HG02943 (cell line): ENCODE data around the gene ABCC5.
A peak's percentile ranks its signal among the peaks of the same experiment; 100 is the strongest.
"Not testable (repeated sequence)": the region's sequence is repeated elsewhere in the genome, so short reads cannot be mapped to it uniquely, and the experiment has no call there.

Experiments
- ATAC-seq: cut with Tn5 transposase; IDR thresholded peaks from one replicate; pipeline ENCODE4 v1.9.1; 2021; ENCODE audit warnings: mild to moderate bottlenecking, low read depth, moderate library complexity; ENCODE audit not compliant: unreplicated experiment

The ABCC5 gene

GRCh38 chr3:183898028-183898431 lies 119.7 kb downstream of the ABCC5 start:
- ATAC-seq: no peak

GRCh38 chr3:183897606-183898005 lies 120.1 kb downstream of the ABCC5 start:
- ATAC-seq: no peak

- ATAC-seq: no peak
Measured at GRCh38 chr3:183896610-183897009, 121.1 kb downstream of the ABCC5 start.

GRCh38 chr3:183896184-183896583 lies 121.5 kb downstream of the ABCC5 start:
- ATAC-seq: no peak

GRCh38 chr3:183895774-183896173 lies 121.9 kb downstream of the ABCC5 start:
- no peak for ATAC-seq

GRCh38 chr3:183895296-183895695 lies 122.4 kb downstream of the ABCC5 start:
- no peak for ATAC-seq

GRCh38 chr3:183892610-183893214 lies 125.0 kb downstream of the ABCC5 start:
- ATAC-seq: no peak

GRCh38 chr3:183885766-183886165 lies 131.9 kb downstream of the ABCC5 start:
- ATAC-seq: no peak

- ATAC-seq: peak; percentile 99
Measured at GRCh38 chr3:183884427-183885296, 133.0 kb downstream of the ABCC5 start, which contains the start of gene PARL. TSS of gene PARL (minus strand) at chr3:183884880. CDS start at chr3:183884846, 34 bp downstream.

- ATAC-seq: no peak
Measured at GRCh38 chr3:183884097-183884426, 133.6 kb downstream of the ABCC5 start.

GRCh38 chr3:183883291-183884096 lies 134.2 kb downstream of the ABCC5 start:
- ATAC-seq: no peak

GRCh38 chr3:183880121-183880520 lies 137.6 kb downstream of the ABCC5 start:
- ATAC-seq: no peak

- no peak for ATAC-seq
Measured at GRCh38 chr3:183879243-183879642, 138.4 kb downstream of the ABCC5 start.

- ATAC-seq: no peak
Measured at GRCh38 chr3:183878071-183878470, 139.6 kb downstream of the ABCC5 start.

GRCh38 chr3:183877227-183877626 lies 140.5 kb downstream of the ABCC5 start:
- not testable (repeated sequence) for ATAC-seq

GRCh38 chr3:183875411-183875810 lies 142.3 kb downstream of the ABCC5 start:
- no peak for ATAC-seq

- no peak for ATAC-seq
Measured at GRCh38 chr3:183873914-183874313, 143.8 kb downstream of the ABCC5 start.

- ATAC-seq: no peak
Measured at GRCh38 chr3:183871541-183871940, 146.1 kb downstream of the ABCC5 start.

- no peak for ATAC-seq
Measured at GRCh38 chr3:183870563-183870962, 147.1 kb downstream of the ABCC5 start.
